Stomach (tissue), 4 donors: Measurements from ENCODE around the gene HOXB3.

ENCODE experiments used
- CTCF ChIP-seq, 7 experiments: fragments of 450-650 bp in 4 of 7; fragments of 200-600 bp in 3 of 7; sonication (generic) in 3 of 7; IDR thresholded peaks; one replicate each; pipeline ENCODE4 v1.5.1; 2016 to 2019; ENCODE audit warnings: antibody characterized with exemption in 7 of 7, control low read depth in 2 of 7, mild to moderate bottlenecking in 1 of 7
- POLR2A ChIP-seq, 4 donors: fragments of 450-650 bp; IDR thresholded peaks; one replicate each; pipeline ENCODE4 v1.6.1; 2016; ENCODE audit warnings: antibody characterized with exemption in 4 of 4, control low read depth in 2 of 4, mild to moderate bottlenecking in 1 of 4, moderate library complexity in 1 of 4
- POLR2AphosphoS5 ChIP-seq, 3 donors: sonication (generic); formaldehyde crosslinking; IDR thresholded peaks; one replicate each; pipeline ENCODE4 v1.6.1; 2016; ENCODE audit warnings: antibody characterized with exemption in 3 of 3

DNA sequence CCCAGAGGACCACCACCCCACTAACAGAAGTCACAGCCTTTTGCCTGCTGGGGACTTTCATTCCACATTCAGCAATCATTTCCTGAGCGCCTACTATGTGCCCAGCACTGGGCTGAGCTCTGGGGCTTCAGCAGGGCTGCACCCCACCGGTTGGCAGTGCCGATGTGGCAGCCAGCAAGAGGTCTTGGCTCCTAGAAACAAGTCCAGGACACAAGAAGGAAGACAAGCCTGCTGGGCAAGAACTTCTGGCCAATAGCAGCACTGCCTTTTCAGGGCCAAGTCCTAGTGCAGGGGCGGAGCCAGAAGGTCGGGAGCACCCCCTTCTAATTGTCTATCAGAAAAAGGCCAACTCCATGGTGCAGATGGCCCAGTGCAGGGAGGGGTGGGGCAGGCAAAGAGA, 49.1 kb upstream of the HOXB3 start:
- TF ChIP-seq POLR2AphosphoS5 (IDR thresholded peaks at IDR 0.05), result no peak
- TF ChIP-seq POLR2A (IDR thresholded peaks at IDR 0.05), result no peak
- TF ChIP-seq CTCF (IDR thresholded peaks at IDR 0.05), result no peak
